Measurements from ENCODE around the gene SPOCK1.

The SPOCK1 gene

GRCh38 chr5:137205231-137206027, 293.7 kb downstream of the SPOCK1 start:
- H3K36me3 ChIP-seq (ENCODE audit: insufficient read depth, low read length): no peaks in the 10 kb centered on the region
- no peak overlapping the region for H3K9ac ChIP-seq (ENCODE audit: low read depth, low read length)
- peaks cover 20% of the 10 kb centered on the region for H3K4me1 ChIP-seq (ENCODE audit: insufficient read depth, low read length)
- H3K9me3 ChIP-seq (ENCODE audit: control insufficient read depth, insufficient read depth, low read length): no peaks in the 10 kb centered on the region

DNA sequence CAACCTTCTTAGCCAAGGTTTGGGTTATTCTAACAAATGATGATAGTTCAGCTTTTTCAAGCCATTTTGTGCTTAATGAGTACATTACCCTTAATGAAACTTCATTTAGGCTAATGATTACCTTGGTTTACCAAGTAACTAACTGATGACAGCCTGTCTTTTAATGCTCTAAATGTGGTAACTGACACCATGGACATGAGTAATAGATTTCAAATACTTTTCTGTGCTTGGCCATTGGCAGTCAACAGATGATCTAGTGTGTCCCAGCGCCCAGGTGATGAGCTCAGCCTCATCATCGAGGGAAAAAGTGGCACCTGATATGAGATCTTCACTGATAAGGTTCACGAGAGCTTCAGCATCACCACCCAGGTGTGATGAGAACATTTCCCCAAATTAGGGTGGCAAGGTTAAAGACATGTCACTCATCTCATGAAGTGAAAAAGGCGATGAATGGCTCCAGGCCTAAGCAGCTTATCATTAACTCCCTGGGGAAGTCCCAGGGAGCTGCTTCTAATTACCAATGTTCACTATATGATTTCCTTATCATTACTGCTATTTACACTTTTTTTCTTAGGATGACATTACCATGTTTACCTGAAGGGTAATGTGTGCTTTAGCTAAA, 296.0 kb downstream of the SPOCK1 start:
- no peak overlapping the region for H3K9ac ChIP-seq (ENCODE audit: low read depth, low read length)
- H3K9me3 ChIP-seq (ENCODE audit: control insufficient read depth, insufficient read depth, low read length): no peaks in the 10 kb centered on the region
- H3K4me1 ChIP-seq (ENCODE audit: insufficient read depth, low read length): peaks cover 27% of the 10 kb centered on the region
- no peaks in the 10 kb centered on the region for H3K36me3 ChIP-seq (ENCODE audit: insufficient read depth, low read length)

DNA sequence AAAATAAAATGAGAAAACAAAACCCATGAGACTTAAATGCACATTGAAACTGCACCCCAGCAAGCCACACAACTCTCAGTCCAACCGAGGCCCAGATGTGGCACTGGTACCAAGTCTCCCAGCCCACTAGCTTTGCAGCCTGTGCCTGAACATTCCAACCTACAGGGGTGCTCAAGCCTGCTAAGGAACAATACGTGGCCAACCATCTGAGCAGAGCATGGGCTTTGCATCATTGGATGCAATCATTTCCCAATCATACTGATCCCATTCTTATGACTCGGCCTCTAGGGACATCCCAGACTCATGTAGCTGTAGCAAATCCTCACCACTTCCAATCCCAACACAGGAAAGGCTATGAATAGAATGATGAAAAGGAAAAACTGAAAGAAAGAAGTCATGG, 297.2 kb downstream of the SPOCK1 start:
- Histone ChIP-seq H3K9ac (ENCODE audit: low read depth, low read length) (no peak overlapping the region), H3K36me3 (ENCODE audit: insufficient read depth, low read length) (no peaks in the 10 kb centered on the region), H3K4me1 (ENCODE audit: insufficient read depth, low read length) (peaks cover 27% of the 10 kb centered on the region), H3K9me3 (ENCODE audit: control insufficient read depth, insufficient read depth, low read length) (no peaks in the 10 kb centered on the region)

DNA sequence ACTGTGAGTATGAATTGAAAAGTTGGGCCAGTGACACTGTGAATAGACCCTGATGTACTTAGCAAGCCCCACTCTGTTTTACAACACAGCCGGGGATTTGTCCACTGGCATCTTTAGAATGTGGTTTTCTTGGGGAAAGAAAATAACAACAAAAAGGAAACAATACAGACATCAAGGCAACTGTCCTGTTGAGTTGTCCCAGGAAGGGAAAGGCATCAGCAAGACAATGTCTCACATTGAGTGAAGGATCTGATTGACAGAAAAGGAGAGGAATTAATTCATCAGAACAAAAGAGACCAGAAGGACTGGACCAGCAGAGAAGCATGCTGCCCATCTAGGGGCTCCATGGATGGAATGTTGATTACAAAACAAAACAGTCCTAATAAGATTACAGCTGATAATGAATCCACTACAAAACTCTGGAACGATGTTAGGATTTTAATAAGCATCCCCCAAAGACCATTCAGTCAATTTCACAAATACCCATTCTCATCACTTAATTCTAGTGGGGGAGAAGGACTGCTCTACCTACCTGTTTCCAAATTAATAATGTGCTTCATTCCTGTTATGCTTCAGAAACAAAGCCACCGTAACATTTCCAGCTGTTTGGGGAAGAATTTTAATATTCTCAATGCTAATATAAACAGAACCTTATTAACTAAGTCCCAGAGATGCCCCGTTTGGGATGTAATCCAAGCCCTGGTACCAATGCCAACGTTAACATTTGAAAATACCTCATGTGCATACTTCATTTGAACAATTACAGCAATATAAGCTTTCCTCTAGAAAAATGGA, 298.0 kb downstream of the SPOCK1 start:
- H3K4me1 ChIP-seq (ENCODE audit: insufficient read depth, low read length): peaks cover 23% of the 10 kb centered on the region

GRCh38 chr5:137199966-137200365, 299.2 kb downstream of the SPOCK1 start:
- no peaks in the 10 kb centered on the region for H3K9me3 ChIP-seq (ENCODE audit: control insufficient read depth, insufficient read depth, low read length)
- no peak overlapping the region for H3K9ac ChIP-seq (ENCODE audit: low read depth, low read length)
- no peaks in the 10 kb centered on the region for H3K36me3 ChIP-seq (ENCODE audit: insufficient read depth, low read length)
- H3K4me1 ChIP-seq (ENCODE audit: insufficient read depth, low read length): peaks cover 18% of the 10 kb centered on the region

More for the DNA sequence above, 298.0 kb downstream of the SPOCK1 start:
- no peaks in the 10 kb centered on the region for H3K9me3 ChIP-seq (ENCODE audit: control insufficient read depth, insufficient read depth, low read length)
- no peak overlapping the region for H3K9ac ChIP-seq (ENCODE audit: low read depth, low read length)
- no peaks in the 10 kb centered on the region for H3K36me3 ChIP-seq (ENCODE audit: insufficient read depth, low read length)

GRCh38 chr5:137199201-137199600, 299.9 kb downstream of the SPOCK1 start:
- H3K9ac ChIP-seq (ENCODE audit: low read depth, low read length): no peak overlapping the region
- H3K9me3 ChIP-seq (ENCODE audit: control insufficient read depth, insufficient read depth, low read length): no peaks in the 10 kb centered on the region
- peaks cover 18% of the 10 kb centered on the region for H3K4me1 ChIP-seq (ENCODE audit: insufficient read depth, low read length)
- no peaks in the 10 kb centered on the region for H3K36me3 ChIP-seq (ENCODE audit: insufficient read depth, low read length)

DNA sequence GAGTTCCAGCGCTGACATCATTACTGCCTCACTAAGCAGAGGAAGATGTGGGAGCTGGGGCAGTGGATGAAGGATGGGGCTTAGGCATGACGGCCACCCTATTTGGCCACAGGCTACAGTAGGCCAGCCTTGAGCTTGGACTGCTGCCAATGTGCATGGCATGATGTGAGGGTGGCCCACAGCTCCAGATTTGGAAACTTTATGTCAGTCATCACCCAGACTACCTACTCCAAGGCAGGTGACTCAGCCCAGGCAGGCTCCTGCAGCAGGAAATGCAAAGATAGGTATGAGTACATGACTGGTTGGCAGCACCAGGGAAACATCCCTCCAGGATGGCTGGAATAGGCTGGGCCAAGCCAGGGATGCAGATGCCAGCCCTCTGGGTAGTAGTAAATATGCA, 303.6 kb downstream of the SPOCK1 start:
- Histone ChIP-seq H3K9ac (ENCODE audit: low read depth, low read length) (no peak overlapping the region), H3K9me3 (ENCODE audit: control insufficient read depth, insufficient read depth, low read length) (no peaks in the 10 kb centered on the region; the same call in 1 of the 2 replicates), H3K36me3 (ENCODE audit: insufficient read depth, low read length) (no peaks in the 10 kb centered on the region), H3K4me1 (ENCODE audit: insufficient read depth, low read length) (peaks cover 7% of the 10 kb centered on the region)

- H3K4me1 ChIP-seq (ENCODE audit: insufficient read depth, low read length): no peaks in the 10 kb centered on the region
- no peak overlapping the region for H3K9ac ChIP-seq (ENCODE audit: low read depth, low read length)
- H3K9me3 ChIP-seq (ENCODE audit: control insufficient read depth, insufficient read depth, low read length): no peaks in the 10 kb centered on the region; the same call in 1 of the 2 replicates
- H3K36me3 ChIP-seq (ENCODE audit: insufficient read depth, low read length): no peaks in the 10 kb centered on the region
These were observed 304.8 kb downstream of the SPOCK1 start for GRCh38 chr5:137194300-137194699.

DNA sequence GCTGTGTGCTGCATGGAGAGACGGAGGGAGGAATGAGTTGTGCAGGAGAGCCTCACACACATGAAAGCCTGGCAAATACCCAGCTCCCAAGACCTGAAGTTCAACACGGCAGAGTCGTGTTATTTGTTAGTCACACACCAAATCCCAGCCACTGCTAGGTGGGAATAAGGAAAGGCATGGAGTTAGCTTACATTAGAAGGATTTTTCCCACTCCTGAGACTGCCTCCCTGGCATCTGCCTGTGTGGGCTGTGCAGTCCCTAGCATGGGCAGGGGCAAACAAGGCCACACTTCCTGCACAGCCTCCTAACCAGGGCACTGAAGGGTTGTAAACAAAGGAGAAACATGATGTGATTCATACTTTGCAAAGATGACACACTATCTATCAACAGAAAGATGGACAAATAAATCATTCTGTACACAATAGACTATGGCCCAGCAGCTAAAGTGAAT, 306.8 kb downstream of the SPOCK1 start:
- H3K4me1 ChIP-seq (ENCODE audit: insufficient read depth, low read length): no peaks in the 10 kb centered on the region
- no peak overlapping the region for H3K9ac ChIP-seq (ENCODE audit: low read depth, low read length)
- no peaks in the 10 kb centered on the region; the same call in 1 of the 2 replicates for H3K9me3 ChIP-seq (ENCODE audit: control insufficient read depth, insufficient read depth, low read length)

DNA sequence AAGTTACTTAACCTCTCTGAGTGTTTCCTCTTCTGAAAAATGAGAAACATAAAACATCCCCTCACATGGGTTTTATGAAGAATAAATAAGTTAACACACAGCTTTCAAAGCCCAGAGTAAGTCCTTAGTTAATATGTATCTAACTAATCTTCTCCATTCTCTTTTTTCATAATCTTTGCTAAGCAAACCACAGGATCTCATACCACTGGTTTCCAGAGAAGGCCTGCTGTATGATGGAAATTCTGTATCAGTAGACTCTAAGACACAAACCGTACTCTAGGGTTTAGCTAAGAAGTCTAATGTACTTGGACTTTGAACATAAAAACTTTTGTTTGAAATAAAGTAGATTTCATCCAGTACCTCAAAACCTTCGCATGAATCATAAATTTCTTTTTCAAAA, 307.9 kb downstream of the SPOCK1 start:
- no peaks in the 10 kb centered on the region for H3K4me1 ChIP-seq (ENCODE audit: insufficient read depth, low read length)
- no peaks in the 10 kb centered on the region for H3K36me3 ChIP-seq (ENCODE audit: insufficient read depth, low read length)
- H3K9ac ChIP-seq (ENCODE audit: low read depth, low read length): no peak overlapping the region
- no peaks in the 10 kb centered on the region; the same call in 1 of the 2 replicates for H3K9me3 ChIP-seq (ENCODE audit: control insufficient read depth, insufficient read depth, low read length)

More for the DNA sequence above, 306.8 kb downstream of the SPOCK1 start:
- no peaks in the 10 kb centered on the region for H3K36me3 ChIP-seq (ENCODE audit: insufficient read depth, low read length)

GRCh38 chr5:137190441-137190840, 308.7 kb downstream of the SPOCK1 start:
- Histone ChIP-seq H3K4me1 (ENCODE audit: insufficient read depth, low read length) (no peaks in the 10 kb centered on the region), H3K9ac (ENCODE audit: low read depth, low read length) (no peak overlapping the region), H3K36me3 (ENCODE audit: insufficient read depth, low read length) (no peaks in the 10 kb centered on the region), H3K9me3 (ENCODE audit: control insufficient read depth, insufficient read depth, low read length) (no peaks in the 10 kb centered on the region; the same call in 1 of the 2 replicates)

- Histone ChIP-seq H3K36me3 (ENCODE audit: insufficient read depth, low read length) (no peaks in the 10 kb centered on the region), H3K4me1 (ENCODE audit: insufficient read depth, low read length) (no peaks in the 10 kb centered on the region), H3K9me3 (ENCODE audit: control insufficient read depth, insufficient read depth, low read length) (no peaks in the 10 kb centered on the region; the same call in 1 of the 2 replicates)
These were observed 309.1 kb downstream of the SPOCK1 start for GRCh38 chr5:137190031-137190430.

GRCh38 chr5:137188566-137188965, 310.6 kb downstream of the SPOCK1 start:
- H3K4me1 ChIP-seq (ENCODE audit: insufficient read depth, low read length): no peaks in the 10 kb centered on the region
- no peaks in the 10 kb centered on the region for H3K36me3 ChIP-seq (ENCODE audit: insufficient read depth, low read length)
- H3K9ac ChIP-seq (ENCODE audit: low read depth, low read length): no peak overlapping the region
- H3K9me3 ChIP-seq (ENCODE audit: control insufficient read depth, insufficient read depth, low read length): no peaks in the 10 kb centered on the region; the same call in 1 of the 2 replicates

More at GRCh38 chr5:137190031-137190430, 309.1 kb downstream of the SPOCK1 start:
- no peak overlapping the region for H3K9ac ChIP-seq (ENCODE audit: low read depth, low read length)

GRCh38 chr5:137186759-137187461, 312.2 kb downstream of the SPOCK1 start:
- Histone ChIP-seq H3K9me3 (ENCODE audit: control insufficient read depth, insufficient read depth, low read length) (no peaks in the 10 kb centered on the region; the same call in 1 of the 2 replicates), H3K9ac (ENCODE audit: low read depth, low read length) (no peak overlapping the region)

More at GRCh38 chr5:137186759-137187461, 312.2 kb downstream of the SPOCK1 start:
- Histone ChIP-seq H3K36me3 (ENCODE audit: insufficient read depth, low read length) (no peaks in the 10 kb centered on the region), H3K4me1 (ENCODE audit: insufficient read depth, low read length) (no peaks in the 10 kb centered on the region)
